ENCODE measurements around the gene TMEM30A.

The TMEM30A gene

DNA sequence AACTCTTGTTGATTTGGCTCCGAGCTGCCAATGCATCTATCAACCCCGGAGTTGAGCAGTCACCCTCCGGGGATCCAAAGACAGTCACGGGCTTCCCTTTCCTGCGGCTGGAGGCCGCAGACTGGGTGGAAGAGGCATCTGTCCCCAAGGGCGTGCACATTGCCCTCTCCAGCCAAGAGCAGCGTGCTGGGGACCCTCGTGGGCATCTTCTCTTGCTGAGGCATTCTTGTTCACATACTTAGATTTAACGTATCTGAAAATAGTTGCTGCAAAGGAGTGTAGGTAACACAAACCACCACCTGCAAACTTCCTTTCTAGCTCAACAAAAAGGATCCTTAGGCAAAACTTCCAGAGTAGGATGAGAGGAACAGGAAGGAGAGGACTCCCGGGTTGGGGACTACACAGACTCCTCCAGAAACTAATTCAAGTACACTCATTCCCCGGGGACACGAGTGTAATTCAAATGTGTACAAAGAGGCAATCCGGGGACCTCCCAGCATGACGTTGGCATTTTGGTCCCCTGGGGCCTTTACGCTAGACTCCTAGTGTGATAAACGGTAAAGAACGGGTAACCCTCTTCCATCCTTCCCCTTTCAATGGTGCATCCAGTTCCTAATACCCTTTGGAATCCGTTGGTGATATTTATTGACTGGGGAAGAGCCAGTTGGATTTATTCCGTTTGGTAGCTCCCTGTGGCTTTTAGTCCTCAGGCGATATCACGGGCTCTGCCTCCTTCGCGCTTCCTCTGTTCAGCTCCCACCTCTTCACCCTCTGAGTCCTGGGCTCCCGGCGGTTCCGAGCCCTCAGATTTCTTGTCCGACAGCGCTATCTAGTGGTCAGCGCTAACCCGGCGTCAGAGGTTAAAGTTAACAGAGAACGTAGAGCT, 76.1 kb downstream of the TMEM30A start:
- TF ChIP-seq ZNF274 (IDR thresholded peaks at IDR 0.05; ENCODE audit: low read depth, low read length) = no peak
- H3K4me3 ChIP-seq (ENCODE audit: low read length) = peak overlapping the region; percentile 25; the same call in 1 of the 2 replicates

DNA sequence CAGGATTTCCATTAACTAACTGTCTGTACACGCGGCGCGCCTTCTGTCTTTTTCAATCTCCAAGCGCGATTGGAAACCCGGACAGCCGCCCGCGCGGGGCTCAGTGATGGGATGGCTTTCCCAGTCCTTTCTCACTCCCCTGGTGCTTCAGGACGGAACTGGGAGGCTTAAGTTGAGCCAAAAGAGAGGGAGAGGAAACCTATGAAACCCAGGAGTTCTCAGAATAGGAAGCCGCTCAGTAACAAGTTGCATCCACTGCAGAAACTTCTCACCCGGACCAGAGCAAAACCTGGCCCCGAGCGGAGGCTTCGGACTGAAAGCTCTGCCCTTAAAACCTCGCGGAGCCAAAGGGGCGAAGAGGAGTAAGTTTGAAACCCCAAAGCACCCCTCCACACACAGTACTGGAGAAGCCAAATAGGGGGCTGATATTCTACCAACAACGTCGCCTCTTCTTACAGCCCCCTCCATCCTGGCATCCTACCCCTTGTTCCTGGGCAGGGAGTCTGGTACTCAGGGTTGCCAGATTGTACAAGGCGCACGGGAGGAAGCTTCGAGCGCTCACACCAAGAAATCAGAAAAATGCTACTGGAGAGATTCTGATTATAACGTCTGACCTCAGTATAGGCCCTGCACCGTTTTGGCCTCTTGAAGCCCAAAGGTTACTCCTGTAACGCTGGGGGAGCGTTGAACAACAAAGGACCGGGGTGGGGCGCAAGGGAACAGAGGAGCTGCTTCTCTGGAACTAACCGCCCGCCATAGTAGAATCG, 77.8 kb downstream of the TMEM30A start:
- no peak for TF ChIP-seq ZNF274 (IDR thresholded peaks at IDR 0.05; ENCODE audit: low read depth, low read length)
- H3K4me3 ChIP-seq (ENCODE audit: low read length) = peak overlapping the region; percentile 30; the same call in 1 of the 2 replicates

DNA sequence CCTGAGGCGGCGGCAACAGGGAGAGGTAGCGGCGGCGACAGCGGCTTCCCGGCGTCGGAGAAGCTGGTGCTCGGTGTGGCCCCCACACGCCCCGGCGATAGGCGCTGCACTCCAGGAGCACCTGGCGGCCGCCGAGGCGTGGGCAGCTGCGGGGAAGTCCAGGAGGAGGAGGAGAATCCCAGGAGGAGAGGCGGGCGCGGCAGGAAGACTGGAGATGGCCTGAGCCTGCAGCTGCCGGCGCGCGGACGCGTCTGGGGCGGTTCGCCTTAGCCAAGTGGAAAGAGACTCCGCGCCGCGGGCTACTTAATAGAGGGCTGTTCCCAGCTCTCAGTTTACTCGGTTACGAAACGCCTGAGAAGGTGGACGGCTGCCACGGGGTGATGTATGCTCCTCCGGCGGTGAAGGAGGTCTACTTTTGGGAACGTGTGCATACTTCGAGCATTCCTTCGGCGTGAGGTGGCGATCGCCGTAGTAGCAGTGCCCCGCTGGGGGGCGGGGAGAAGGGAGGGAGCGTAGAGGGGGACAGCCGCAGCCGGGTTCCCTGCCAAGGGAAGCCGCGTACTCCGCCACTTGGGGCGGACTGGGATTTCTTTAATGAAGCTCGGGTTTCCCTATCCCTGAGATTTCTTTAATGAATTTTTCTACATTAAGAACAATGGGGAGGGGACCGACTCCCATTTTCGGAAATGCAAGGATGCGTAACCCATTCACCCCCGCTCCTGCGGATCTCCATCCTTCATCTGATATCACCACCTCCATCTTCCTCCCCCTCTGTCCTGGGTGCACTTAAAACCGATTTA, 78.6 kb downstream of the TMEM30A start, which contains the start of gene COL12A1:
COL12A1 (minus strand) TSS at position 278 of the 800 bp plus-strand sequence. CDS start 3,261 bp downstream, outside the sequence.
- no peak for TF ChIP-seq ZNF274 (IDR thresholded peaks at IDR 0.05; ENCODE audit: low read depth, low read length)
- peak within 1 kb of the TSS; percentile 30; the same call in 1 of the 2 replicates for H3K4me3 ChIP-seq (ENCODE audit: low read length)

DNA sequence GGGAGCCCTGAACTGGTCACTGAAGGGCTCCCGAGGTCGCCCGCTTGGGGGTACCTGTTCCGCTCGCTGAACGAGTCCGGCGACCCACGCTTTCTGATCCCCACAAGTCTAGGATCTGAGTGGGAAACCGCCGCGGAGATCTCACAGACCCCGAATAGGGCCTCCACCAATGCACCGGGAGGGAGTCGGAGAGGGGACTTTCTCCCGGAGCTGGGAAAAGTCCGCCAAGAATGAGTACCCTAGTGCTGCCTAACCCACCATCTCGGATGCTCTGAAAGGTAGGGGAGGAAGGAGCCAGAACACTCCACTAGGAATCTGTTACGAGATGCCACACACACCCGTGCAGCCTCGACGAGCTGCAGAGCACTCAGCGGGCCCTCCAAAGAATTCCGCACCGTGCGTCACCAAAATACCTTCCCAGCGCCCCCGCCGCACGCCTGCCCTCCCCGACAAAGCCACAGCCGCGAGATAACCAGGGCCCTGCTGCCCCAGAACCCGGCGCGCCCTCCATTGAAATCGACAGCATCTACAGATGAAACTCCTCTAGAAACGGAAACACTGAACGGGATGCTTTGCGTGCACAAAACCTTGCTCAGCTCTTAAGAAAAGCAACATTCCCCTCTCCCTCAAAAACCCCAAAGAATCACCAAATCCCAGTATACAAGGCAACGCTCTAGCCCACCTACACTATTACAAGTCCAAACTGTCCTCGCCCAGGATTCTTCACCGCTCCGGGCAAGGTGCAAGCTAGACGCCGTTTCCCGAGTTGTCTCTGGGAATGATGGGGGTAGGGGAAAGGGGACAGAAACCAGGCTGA, 79.4 kb downstream of the TMEM30A start:
- H3K4me3 ChIP-seq (ENCODE audit: low read length) = peak overlapping the region; percentile 30; the same call in 1 of the 2 replicates

DNA sequence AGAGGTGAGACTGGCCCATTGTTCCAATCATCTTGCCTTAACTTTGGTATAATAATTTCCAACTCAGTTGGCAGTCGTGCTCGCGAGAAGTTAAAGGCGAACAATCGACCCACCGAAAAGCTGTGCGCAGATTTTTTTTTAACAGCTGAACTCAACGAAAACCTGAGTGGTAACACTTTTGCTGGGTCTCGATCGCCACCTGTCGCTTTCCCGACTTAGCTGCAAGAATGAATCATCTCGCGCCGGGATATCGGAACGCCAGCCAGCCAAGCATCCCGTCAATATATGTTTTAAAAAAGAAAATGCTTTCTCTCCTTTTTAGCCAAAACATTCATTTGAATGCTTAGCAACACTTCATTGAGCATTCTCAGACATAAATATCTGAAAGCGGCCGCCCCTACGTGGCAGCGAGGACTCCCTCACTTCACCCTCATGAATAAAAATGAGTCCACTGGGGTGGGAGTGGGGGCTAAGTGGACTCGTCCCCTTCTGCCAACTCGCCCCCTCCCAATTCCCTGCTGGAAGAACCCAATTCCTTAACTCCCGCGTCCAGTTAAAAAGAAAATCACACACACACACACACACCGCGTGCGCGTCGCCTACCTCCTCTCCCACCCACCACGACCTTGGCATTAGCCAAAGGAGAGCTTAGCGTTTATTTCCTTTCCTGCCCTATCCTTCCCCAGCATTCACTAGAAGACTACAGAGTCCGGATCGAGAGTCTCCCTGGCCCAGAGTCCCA, 80.2 kb downstream of the TMEM30A start:
- H3K4me3 ChIP-seq (ENCODE audit: low read length) = peak overlapping the region; percentile 4; the same call in 1 of the 2 replicates
- TF ChIP-seq ZNF274 (IDR thresholded peaks at IDR 0.05; ENCODE audit: low read depth, low read length) = no peak

More for the DNA sequence above, 79.4 kb downstream of the TMEM30A start:
- no peak for TF ChIP-seq ZNF274 (IDR thresholded peaks at IDR 0.05; ENCODE audit: low read depth, low read length)

DNA sequence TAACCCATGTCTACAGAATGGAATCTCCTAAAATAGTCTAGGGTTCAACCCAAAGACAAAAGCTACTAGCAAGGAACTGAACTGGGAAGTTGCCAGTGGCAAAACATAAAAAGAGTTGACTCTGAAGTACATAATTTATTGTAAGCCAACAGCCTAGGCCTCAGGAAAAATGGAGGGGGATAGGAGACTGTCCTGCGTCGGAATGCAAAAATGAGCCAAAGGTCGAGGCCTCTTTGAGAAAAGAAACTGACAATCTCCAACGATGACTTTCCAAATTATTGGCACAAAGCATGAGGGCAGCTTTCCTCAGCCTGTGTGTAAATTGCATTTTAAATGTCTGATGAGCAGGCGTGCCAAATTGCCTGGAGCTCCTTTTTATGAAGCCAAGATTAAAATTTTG, 80.9 kb downstream of the TMEM30A start:
- no peak overlapping the region for H3K4me3 ChIP-seq (ENCODE audit: low read length)

More for the DNA sequence above, 80.9 kb downstream of the TMEM30A start:
- TF ChIP-seq ZNF274 (IDR thresholded peaks at IDR 0.05; ENCODE audit: low read depth, low read length) = no peak
